Measurements from ENCODE around the gene SSR2. TPM values are rescaled to one million over a fixed set of nuclear protein-coding genes. Genes with fewer than 3 reads are reported as not detected.
A peak's percentile ranks its signal among the peaks of the same experiment; 100 is the strongest.

Gene SSR2
- total and polyA plus RNA-seq, 4 donors, result 93.1 to 264 (median 173) TPM

DNA sequence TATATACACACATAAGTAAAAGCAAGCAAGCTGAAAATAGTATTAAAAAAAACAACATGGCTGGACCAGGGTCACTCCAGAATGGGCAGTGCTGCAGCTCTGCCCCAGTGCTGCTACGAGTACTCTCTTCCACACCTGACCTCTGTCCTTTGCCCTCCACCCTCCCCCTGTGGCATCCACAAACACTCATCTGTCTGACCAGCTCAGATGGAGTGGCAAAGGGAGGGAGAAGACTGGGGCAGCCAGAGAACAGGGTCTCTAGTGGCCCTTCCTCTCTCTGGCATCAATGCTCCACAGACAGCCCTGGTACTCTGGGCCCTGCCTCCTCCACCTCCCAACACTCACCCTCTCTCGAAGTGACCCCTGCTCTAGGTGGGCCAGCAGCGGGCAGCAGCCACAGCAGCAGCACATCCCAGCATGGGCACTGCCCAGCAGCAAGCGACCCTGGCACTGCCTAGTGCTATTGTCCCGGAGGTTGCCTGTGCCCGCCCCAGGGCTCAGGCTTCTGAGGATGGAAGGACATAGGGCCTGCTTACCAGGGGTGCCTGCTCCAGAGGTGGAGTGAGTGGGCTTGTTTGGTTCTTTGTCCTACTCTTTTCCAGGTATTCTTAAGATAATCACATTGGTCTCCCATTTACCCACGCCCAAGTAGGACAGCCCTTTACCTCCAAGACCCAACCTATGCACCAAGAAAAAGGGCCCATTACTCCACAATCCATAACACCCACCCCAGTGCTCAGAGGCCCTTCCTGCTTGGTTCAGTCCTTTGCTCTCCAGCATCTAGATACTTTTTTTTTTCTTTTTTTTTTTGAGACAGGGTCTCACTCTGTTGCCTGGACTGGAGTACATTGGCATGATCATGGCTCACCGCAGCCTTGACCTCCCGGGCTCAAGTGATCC is 48.6 kb downstream of the SSR2 start:
- TF ChIP-seq HNF4A (conservative IDR thresholded peaks at IDR 0.05) (peak; percentile 61 to 69), RXRA (IDR thresholded peaks at IDR 0.05) (peak in 1 of 2 donors; percentile 17), FOXA2 (IDR thresholded peaks at IDR 0.05) (no peak), YY1 (IDR thresholded peaks at IDR 0.05) (peak; percentile 10), FOXA1 (IDR thresholded peaks at IDR 0.05) (no peak), SP1 (IDR thresholded peaks at IDR 0.05) (peak; percentile 40)
- TF ChIP-seq, protein P1, sequence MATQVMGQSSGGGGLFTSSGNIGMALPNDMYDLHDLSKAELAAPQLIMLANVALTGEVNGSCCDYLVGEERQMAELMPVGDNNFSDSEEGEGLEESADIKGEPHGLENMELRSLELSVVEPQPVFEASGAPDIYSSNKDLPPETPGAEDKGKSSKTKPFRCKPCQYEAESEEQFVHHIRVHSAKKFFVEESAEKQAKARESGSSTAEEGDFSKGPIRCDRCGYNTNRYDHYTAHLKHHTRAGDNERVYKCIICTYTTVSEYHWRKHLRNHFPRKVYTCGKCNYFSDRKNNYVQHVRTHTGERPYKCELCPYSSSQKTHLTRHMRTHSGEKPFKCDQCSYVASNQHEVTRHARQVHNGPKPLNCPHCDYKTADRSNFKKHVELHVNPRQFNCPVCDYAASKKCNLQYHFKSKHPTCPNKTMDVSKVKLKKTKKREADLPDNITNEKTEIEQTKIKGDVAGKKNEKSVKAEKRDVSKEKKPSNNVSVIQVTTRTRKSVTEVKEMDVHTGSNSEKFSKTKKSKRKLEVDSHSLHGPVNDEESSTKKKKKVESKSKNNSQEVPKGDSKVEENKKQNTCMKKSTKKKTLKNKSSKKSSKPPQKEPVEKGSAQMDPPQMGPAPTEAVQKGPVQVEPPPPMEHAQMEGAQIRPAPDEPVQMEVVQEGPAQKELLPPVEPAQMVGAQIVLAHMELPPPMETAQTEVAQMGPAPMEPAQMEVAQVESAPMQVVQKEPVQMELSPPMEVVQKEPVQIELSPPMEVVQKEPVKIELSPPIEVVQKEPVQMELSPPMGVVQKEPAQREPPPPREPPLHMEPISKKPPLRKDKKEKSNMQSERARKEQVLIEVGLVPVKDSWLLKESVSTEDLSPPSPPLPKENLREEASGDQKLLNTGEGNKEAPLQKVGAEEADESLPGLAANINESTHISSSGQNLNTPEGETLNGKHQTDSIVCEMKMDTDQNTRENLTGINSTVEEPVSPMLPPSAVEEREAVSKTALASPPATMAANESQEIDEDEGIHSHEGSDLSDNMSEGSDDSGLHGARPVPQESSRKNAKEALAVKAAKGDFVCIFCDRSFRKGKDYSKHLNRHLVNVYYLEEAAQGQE (IDR thresholded peaks at IDR 0.05), result no peak
- H3K9me3 ChIP-seq (ENCODE audit: control insufficient read depth in 4 of 4, low read length in 3 of 4), result no peaks in the 10 kb centered on the region
- 77% methylated on average over 9 of the region's 9 CpGs for WGBS
- H3K27me3 ChIP-seq (ENCODE audit: control insufficient read depth in 4 of 4, insufficient read depth in 4 of 4, low read length in 3 of 4), result no peaks in the 10 kb centered on the region
- H3K4me3 ChIP-seq (ENCODE audit: low read depth in 1 of 3, low read length in 3 of 3), result no peak overlapping the region
- peaks cover 12 to 47% (median 26%) of the 10 kb centered on the region in 4 donors for H3K4me1 ChIP-seq (ENCODE audit: control insufficient read depth in 4 of 4, insufficient read depth in 4 of 4, low read length in 3 of 4)
- H3K27ac ChIP-seq (ENCODE audit: low read depth in 1 of 2, low read length in 2 of 2), result peak overlapping the region in 1 of 2 donors; percentile 40
- no peak for DNase-seq (ENCODE audit: low spot score)
- peaks cover 0 to 2% (median 0%) of the 10 kb centered on the region in 4 donors for H3K36me3 ChIP-seq (ENCODE audit: control insufficient read depth in 4 of 4, insufficient read depth in 3 of 4, low read depth in 1 of 4, low read length in 3 of 4)
- no peak overlapping the region for H3K9ac ChIP-seq (ENCODE audit: low read depth in 1 of 2, low read length in 2 of 2)

DNA sequence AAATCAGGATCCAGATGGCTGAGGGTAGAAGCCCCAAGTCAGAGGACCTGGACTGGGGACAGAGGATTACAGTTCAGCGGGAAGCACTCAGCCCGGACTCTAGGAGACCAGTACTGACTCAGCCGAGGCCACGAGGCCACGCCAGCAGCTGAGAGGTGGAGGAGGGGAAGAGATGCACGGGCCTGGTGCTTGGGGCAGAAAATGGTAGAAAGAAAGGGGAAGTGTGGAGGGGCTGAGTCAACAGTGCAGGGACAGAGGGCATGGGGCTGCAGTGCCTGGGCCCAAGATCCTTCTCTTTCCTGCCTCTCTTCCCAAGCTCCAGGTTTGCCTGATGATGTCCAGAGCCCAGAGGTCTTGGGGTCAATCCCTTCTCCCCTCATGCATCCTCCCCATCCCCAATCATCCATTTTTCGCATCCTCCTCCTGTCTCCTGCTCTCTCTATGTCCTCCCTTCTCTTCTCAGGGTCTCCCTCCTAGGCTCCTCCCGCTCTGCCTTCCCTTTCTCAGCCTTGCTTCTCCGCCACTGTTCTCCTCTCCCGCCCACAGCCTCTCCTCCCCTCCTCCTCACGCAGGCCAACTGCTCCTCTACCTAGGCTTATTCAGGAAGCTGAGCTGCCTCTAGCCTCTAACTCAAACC is 50.1 kb downstream of the SSR2 start:
- Histone ChIP-seq H3K27me3 (ENCODE audit: control insufficient read depth in 4 of 4, insufficient read depth in 4 of 4, low read length in 3 of 4) (no peaks in the 10 kb centered on the region), H3K36me3 (ENCODE audit: control insufficient read depth in 4 of 4, insufficient read depth in 3 of 4, low read depth in 1 of 4, low read length in 3 of 4) (peaks cover 0 to 2% (median 0%) of the 10 kb centered on the region in 4 donors), H3K4me1 (ENCODE audit: control insufficient read depth in 4 of 4, insufficient read depth in 4 of 4, low read length in 3 of 4) (peaks cover 7 to 44% (median 24%) of the 10 kb centered on the region in 4 donors), H3K4me3 (ENCODE audit: low read depth in 1 of 3, low read length in 3 of 3) (no peak overlapping the region), H3K9me3 (ENCODE audit: control insufficient read depth in 4 of 4, low read length in 3 of 4) (no peaks in the 10 kb centered on the region), H3K27ac (ENCODE audit: low read depth in 1 of 2, low read length in 2 of 2) (peak overlapping the region; percentile 23 to 43), H3K9ac (ENCODE audit: low read depth in 1 of 2, low read length in 2 of 2) (no peak overlapping the region)
- no peak for DNase-seq (ENCODE audit: low spot score)
- 69% methylated on average over 11 of the region's 11 CpGs for WGBS
- no peak for TF ChIP-seq JUND (IDR thresholded peaks at IDR 0.05)
- no peak for TF ChIP-seq YY1 (IDR thresholded peaks at IDR 0.05)
- TF ChIP-seq TAF1 (conservative IDR thresholded peaks at IDR 0.05), result no peak
- no peak for TF ChIP-seq GABPA (IDR thresholded peaks at IDR 0.05 in 1 of 2, conservative IDR thresholded peaks at IDR 0.05 in 1 of 2)
- no peak for TF ChIP-seq EGR1 (IDR thresholded peaks at IDR 0.05; ENCODE audit: low read depth in 2 of 2)
- TF ChIP-seq RXRA (IDR thresholded peaks at IDR 0.05), result no peak
- TF ChIP-seq, protein P2, sequence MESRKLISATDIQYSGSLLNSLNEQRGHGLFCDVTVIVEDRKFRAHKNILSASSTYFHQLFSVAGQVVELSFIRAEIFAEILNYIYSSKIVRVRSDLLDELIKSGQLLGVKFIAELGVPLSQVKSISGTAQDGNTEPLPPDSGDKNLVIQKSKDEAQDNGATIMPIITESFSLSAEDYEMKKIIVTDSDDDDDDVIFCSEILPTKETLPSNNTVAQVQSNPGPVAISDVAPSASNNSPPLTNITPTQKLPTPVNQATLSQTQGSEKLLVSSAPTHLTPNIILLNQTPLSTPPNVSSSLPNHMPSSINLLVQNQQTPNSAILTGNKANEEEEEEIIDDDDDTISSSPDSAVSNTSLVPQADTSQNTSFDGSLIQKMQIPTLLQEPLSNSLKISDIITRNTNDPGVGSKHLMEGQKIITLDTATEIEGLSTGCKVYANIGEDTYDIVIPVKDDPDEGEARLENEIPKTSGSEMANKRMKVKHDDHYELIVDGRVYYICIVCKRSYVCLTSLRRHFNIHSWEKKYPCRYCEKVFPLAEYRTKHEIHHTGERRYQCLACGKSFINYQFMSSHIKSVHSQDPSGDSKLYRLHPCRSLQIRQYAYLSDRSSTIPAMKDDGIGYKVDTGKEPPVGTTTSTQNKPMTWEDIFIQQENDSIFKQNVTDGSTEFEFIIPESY (IDR thresholded peaks at IDR 0.05), result no peak
- TF ChIP-seq FOXA1 (IDR thresholded peaks at IDR 0.05), result no peak
- no peak for TF ChIP-seq FOXA2 (IDR thresholded peaks at IDR 0.05)
- no peak for TF ChIP-seq HNF4G (IDR thresholded peaks at IDR 0.05)
- no peak for TF ChIP-seq NR2F2 (IDR thresholded peaks at IDR 0.05)
- TF ChIP-seq, protein P3, sequence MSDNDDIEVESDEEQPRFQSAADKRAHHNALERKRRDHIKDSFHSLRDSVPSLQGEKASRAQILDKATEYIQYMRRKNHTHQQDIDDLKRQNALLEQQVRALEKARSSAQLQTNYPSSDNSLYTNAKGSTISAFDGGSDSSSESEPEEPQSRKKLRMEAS (IDR thresholded peaks at IDR 0.05), result no peak

Measured in liver (tissue), 9 donors.